ENCODE measurements around the gene SH3RF3.

SH3RF3 gene

DNA sequence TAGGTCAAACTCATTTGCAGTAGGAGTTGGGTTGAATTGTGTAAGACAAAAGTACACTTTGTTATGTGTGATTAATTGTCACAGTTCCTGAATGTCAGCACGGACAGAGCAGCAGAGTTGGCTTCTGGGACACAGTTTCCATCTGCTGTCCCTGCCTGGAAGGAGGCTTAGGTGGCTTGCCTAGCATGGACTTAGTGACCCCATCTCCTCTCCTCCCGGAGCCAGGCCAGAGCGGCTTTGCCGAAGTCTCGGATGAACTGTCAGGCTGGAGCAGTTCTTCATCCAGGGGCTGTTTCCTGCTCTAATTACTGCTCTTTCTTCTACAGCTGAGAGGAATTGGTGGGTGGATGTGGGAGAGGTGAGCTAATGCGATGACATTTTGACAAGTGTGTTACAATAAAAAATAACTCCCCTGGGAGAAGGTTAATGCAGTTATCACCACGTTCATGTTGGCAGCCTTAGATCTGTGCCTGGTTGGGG lies 102.0 kb downstream of the SH3RF3 start:
- TF ChIP-seq, protein P1, sequence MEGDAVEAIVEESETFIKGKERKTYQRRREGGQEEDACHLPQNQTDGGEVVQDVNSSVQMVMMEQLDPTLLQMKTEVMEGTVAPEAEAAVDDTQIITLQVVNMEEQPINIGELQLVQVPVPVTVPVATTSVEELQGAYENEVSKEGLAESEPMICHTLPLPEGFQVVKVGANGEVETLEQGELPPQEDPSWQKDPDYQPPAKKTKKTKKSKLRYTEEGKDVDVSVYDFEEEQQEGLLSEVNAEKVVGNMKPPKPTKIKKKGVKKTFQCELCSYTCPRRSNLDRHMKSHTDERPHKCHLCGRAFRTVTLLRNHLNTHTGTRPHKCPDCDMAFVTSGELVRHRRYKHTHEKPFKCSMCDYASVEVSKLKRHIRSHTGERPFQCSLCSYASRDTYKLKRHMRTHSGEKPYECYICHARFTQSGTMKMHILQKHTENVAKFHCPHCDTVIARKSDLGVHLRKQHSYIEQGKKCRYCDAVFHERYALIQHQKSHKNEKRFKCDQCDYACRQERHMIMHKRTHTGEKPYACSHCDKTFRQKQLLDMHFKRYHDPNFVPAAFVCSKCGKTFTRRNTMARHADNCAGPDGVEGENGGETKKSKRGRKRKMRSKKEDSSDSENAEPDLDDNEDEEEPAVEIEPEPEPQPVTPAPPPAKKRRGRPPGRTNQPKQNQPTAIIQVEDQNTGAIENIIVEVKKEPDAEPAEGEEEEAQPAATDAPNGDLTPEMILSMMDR (IDR thresholded peaks at IDR 0.05; ENCODE audit: low read depth, low read length) = no peak
- DNase-seq (ENCODE audit: extremely low read depth, low read depth) = no peak

DNA sequence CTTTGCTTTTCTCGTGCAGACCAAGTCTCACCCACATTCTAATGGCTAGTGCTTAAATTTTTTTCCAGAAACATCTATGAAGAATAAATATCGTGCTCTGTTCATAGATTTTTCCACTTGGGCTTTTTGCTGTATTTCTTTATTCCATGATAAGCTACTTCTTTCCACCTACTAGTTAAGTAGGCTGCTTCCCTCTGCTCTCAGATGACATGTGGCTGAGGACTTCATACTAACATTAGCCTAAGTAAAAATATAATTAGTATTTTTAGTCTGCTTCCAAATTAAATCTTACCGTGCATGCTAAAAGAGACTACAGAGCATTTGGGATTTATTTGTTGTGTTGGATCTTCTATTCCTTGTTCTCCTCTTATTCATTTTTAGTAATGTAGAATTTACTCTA lies 102.4 kb downstream of the SH3RF3 start:
- DNase-seq (ENCODE audit: extremely low read depth, low read depth) = no peak
- TF ChIP-seq, protein P1 (IDR thresholded peaks at IDR 0.05; ENCODE audit: low read depth, low read length) = no peak

DNA sequence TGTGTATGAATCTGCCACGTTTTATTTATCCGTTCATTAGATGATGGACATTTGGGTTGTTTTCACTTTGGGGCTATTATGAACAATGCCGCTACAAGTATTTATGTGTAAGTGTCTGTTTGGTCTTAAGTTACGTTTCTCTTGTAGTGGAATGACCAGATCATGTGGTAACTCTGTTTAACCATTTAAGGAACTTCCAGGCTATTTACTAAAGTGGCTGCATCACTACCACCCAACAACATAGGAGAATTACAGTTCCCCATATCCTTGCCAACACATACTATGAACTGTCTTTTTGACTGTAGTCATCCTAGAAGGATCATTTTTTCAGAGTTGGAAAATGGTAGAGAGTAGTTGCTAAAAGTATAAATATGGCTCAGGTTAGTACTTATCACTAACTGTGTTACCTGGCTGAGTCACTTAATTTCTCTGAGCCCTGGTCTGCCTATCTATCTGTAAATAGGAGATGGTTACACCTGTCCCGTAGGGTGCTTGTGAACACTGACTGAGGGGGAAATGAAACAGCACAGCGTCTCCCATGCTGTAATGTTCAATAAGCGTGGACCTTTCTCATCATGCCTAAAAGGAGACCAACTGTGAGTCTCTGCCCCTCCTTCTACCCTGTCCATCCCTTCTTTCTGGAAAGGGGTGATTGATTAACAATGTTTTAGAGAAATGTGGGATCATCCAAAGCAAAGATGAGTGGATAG lies 103.1 kb downstream of the SH3RF3 start:
- TF ChIP-seq, protein P1 (IDR thresholded peaks at IDR 0.05; ENCODE audit: low read depth, low read length) = no peak
- DNase-seq (ENCODE audit: extremely low read depth, low read depth) = no peak

DNA sequence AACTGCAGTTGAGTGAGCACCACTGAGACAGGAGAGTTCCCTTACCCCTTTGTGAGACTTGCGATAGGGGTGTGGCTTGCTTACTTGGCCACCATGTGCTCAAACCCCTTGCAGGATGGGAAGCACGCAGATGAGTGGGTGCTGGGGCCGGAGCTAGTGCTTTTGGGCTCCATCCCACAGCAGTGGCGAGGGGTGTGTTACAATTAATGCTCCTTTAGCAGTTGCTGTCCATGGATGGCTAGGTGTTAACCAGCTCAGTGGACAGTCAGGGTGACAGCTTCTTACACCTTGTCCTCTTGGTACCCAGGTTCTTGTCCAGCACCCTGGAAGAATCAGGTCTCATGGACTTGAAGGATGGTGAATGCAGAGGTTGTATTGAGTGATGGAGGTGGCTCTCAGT lies 103.9 kb downstream of the SH3RF3 start:
- DNase-seq (ENCODE audit: extremely low read depth, low read depth) = no peak
- TF ChIP-seq, protein P1 (IDR thresholded peaks at IDR 0.05; ENCODE audit: low read depth, low read length) = no peak

DNA sequence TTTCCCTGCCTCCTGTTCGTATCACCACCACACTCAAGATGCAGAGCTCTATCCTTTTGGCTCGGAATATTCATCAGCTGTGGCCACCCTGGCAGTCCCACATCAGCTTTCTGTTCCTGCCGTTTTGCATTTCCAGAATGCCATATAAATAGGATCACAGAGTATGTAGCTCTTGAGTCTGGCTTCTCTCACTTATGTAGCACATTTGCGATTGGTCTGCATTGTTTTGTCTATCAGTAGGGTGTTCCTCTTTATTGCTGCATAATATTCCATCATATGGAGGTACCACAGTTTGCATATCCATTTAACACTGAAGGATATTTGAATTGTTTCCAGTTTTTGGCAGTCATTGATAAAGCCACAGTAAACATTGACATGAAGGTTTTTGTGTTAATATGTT lies 104.6 kb downstream of the SH3RF3 start:
- no peak for DNase-seq (ENCODE audit: extremely low read depth, low read depth)
- TF ChIP-seq, protein P1 (IDR thresholded peaks at IDR 0.05; ENCODE audit: low read depth, low read length) = no peak

DNA sequence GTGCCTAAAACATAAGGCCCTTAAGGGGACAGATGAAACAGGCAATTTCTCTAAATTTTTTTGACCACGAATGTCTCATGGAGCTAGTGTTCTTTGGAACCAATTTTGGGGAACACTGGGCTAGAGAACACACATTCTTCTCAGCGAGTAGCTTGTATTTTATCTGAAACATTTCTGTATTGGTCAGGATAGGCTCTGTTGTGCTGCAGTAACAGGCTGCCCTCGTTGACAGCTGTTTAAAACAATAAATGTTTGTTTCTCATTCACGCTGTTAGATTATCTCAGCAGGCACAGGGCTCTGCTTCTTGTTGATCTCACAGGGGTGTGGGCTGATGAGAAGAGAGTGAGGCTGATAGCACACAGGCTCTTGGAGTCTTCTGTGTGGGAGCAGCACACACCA lies 105.3 kb downstream of the SH3RF3 start:
- TF ChIP-seq, protein P1 (IDR thresholded peaks at IDR 0.05; ENCODE audit: low read depth, low read length) = no peak
- DNase-seq (ENCODE audit: extremely low read depth, low read depth) = no peak

DNA sequence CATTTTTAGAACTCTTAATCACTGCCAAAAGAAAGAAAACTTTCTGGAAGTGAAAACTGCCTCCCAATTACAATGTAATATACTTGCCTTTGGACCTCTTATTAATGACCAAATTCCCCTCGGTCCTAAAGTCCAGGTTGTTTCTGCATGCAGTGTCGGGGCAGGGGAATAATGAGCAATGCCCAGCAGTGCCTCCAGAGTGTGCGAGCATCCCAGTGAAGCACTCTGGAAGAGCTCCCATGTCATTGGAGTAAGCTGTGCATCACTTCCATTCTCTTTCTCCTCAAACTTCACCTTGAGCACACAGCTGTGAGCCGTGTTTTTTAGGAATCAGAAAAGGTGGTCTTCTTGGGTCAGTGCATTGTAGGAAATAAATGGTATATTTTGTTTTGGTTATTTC lies 107.1 kb downstream of the SH3RF3 start:
- TF ChIP-seq, protein P1 (IDR thresholded peaks at IDR 0.05; ENCODE audit: low read depth, low read length) = no peak
- DNase-seq (ENCODE audit: extremely low read depth, low read depth) = no peak

Measured in AG09319 (cell line).